HCT116 (cell line): ENCODE measurements around the gene XPNPEP2. TPM values are rescaled to one million over a fixed set of nuclear protein-coding genes. Genes with fewer than 3 reads are reported as not detected.

Experiments
- ATAC-seq: fragments of 200-7000 bp; cut with Tn5 transposase; 2 replicates; pipeline ENCODE4 v1.9.1; 2020; ENCODE audit warnings: mild to moderate bottlenecking, moderate library complexity
- BruUV-seq: library from RNA; stranded (reverse); fragments of 400-500 nt; replicated peaks from 2 replicates; lab custom pipeline; 2021; lab: Mats Ljungman, UMichigan
- CTCF ChIA-PET: fragments of 300-600 bp; sonication (Branson Sonifier 250); formaldehyde crosslinking; loops from one replicate; lab custom pipeline; 2021; ENCODE audit warnings: antibody characterized with exemption; lab: Charles Lee
- POLR2A ChIA-PET: fragments of 300-600, 350-600 bp; sonication (Branson Sonifier 250); formaldehyde crosslinking; loops from one replicate; lab custom pipeline; 2021; ENCODE audit warnings: antibody characterized with exemption; lab: Charles Lee
- RAD21 ChIA-PET, 2 experiments: fragments of 300-600 bp; sonication (Branson Sonifier 250); formaldehyde crosslinking; loops; one replicate each; lab custom pipeline; 2023; ENCODE audit warnings: low total read pairs in 2 of 2; ENCODE audit not compliant: uncharacterized antibody in 2 of 2, unreplicated experiment in 2 of 2, low non-redundant PET in 1 of 2; lab: Charles Lee
- DNase-seq: peaks from one replicate; pipeline ENCODE4 v3.0.0-alpha.2; 2010; ENCODE audit warnings: low read depth, low spot score
- H2AFZ ChIP-seq: fragments of 200-600 bp; shearing (Covaris generic), sonication (generic); 2 replicates; pipeline ENCODE4 v1.6.1; 2017; ENCODE audit warnings: low read depth, mixed run types, mixed read lengths, antibody characterized with exemption, low read length; ENCODE audit not compliant: poor library complexity, severe bottlenecking
- H3K27ac ChIP-seq: 2 replicates; pipeline ENCODE4 v1.5.1; 2012; ENCODE audit warnings: low read depth, low read length
- H3K27me3 ChIP-seq: fragments of 200-600 bp; sonication (generic); 2 replicates; pipeline ENCODE4 v1.6.1; 2016; ENCODE audit warnings: mixed run types, low read length, mixed read lengths; ENCODE audit not compliant: insufficient read depth
- H3K36me3 ChIP-seq, 2 experiments: fragments of 200-500 bp in 1 of 2; fragments of 200-600 bp in 1 of 2; sonication (Bioruptor generic) in 1 of 2; sonication (generic) in 1 of 2; 2 replicates each; pipeline versions ENCODE4 v1.5.1 to v1.6.1; 2014 to 2016; ENCODE audit warnings: low read length in 2 of 2, inconsistent platforms in 1 of 2, mixed read lengths in 1 of 2, mixed run types in 1 of 2; ENCODE audit not compliant: insufficient read depth in 2 of 2, control insufficient read depth in 1 of 2
- H3K4me1 ChIP-seq, 2 experiments: fragments of 200-600 bp in 1 of 2; sonication (generic) in 1 of 2; 2 replicates each; pipeline versions ENCODE4 v1.5.1 to v1.6.1; 2012 to 2017; ENCODE audit warnings: low read length in 2 of 2, inconsistent platforms in 1 of 2, mild to moderate bottlenecking in 1 of 2, mixed read lengths in 1 of 2, mixed run types in 1 of 2, moderate library complexity in 1 of 2; ENCODE audit not compliant: insufficient read depth in 2 of 2, control insufficient read depth in 1 of 2
- H3K4me2 ChIP-seq: fragments of 200-600 bp; sonication (generic); 2 replicates; pipeline ENCODE4 v1.6.1; 2017; ENCODE audit warnings: mixed run types, low read length, mixed read lengths
- H3K4me3 ChIP-seq, 2 experiments: fragments of 200-600 bp in 1 of 2; sonication (generic) in 1 of 2; replicated peaks in 1 of 2; 2 replicates each; pipeline ENCODE4 v1.5.1; 2011 to 2016; ENCODE audit warnings: low read length in 2 of 2, control low read depth in 1 of 2, low read depth in 1 of 2, mild to moderate bottlenecking in 1 of 2, mixed read lengths in 1 of 2, mixed run types in 1 of 2
- H3K79me2 ChIP-seq: fragments of 200-600 bp; sonication (generic); 2 replicates; pipeline ENCODE4 v1.6.1; 2017; ENCODE audit warnings: mild to moderate bottlenecking, mixed run types, low read length, moderate library complexity, mixed read lengths; ENCODE audit not compliant: insufficient read depth
- H3K9ac ChIP-seq: fragments of 200-600 bp; sonication (generic); 2 replicates; pipeline ENCODE4 v1.6.1; 2016; ENCODE audit warnings: low read length, mixed read lengths
- H3K9me2 ChIP-seq: fragments of 200-600 bp; sonication (generic), shearing (Covaris generic); 2 replicates; pipeline ENCODE4 v1.6.1; 2017; ENCODE audit warnings: mixed run types, mild to moderate bottlenecking, moderate library complexity; ENCODE audit not compliant: insufficient read depth
- H3K9me3 ChIP-seq, 2 experiments: fragments of 200-500 bp in 1 of 2; fragments of 200-600 bp in 1 of 2; sonication (Bioruptor generic) in 1 of 2; sonication (generic) in 1 of 2; 2 replicates each; pipeline ENCODE4 v1.6.1; 2014 to 2017; ENCODE audit warnings: low read length in 2 of 2, mixed read lengths in 2 of 2, inconsistent platforms in 1 of 2, low read depth in 1 of 2, mild to moderate bottlenecking in 1 of 2, mixed run types in 1 of 2, moderate library complexity in 1 of 2; ENCODE audit not compliant: control insufficient read depth in 1 of 2, insufficient read depth in 1 of 2
- H4K20me1 ChIP-seq: fragments of 200-600 bp; sonication (generic), shearing (Covaris generic); 2 replicates; pipeline ENCODE4 v1.6.1; 2017; ENCODE audit warnings: mixed run types, mild to moderate bottlenecking, moderate library complexity; ENCODE audit not compliant: insufficient read depth
- CEBPB ChIP-seq: IDR thresholded peaks from 2 replicates; pipeline ENCODE4 v1.6.1; 2012; ENCODE audit warnings: low read depth
- EGR1 ChIP-seq: IDR thresholded peaks from 2 replicates; pipeline ENCODE4 v1.6.1; 2012; ENCODE audit warnings: low read depth
- ELF1 ChIP-seq: IDR thresholded peaks from 2 replicates; pipeline ENCODE4 v1.6.1; 2012; ENCODE audit warnings: low read depth, borderline replicate concordance
- EZH2 ChIP-seq: fragments of 200-600 bp; sonication (generic); IDR thresholded peaks from 2 replicates; pipeline ENCODE4 v1.6.1; 2017; ENCODE audit warnings: antibody characterized with exemption, mixed run types
- JUND ChIP-seq: IDR thresholded peaks from 2 replicates; pipeline ENCODE4 v1.6.1; 2012
- POLR2A ChIP-seq: IDR thresholded peaks from 2 replicates; pipeline ENCODE4 v1.7.0; 2011; ENCODE audit warnings: borderline replicate concordance; ENCODE audit not compliant: insufficient read depth, insufficient read length; ENCODE audit errors: extremely low read depth
- POLR2AphosphoS5 ChIP-seq: IDR thresholded peaks from 2 replicates; pipeline ENCODE4 v1.6.1; 2011; ENCODE audit warnings: mild to moderate bottlenecking, low read depth, low read length, moderate library complexity
- RAD21 ChIP-seq: IDR thresholded peaks from 2 replicates; pipeline ENCODE4 v1.6.1; 2012; ENCODE audit warnings: low read depth, mild to moderate bottlenecking
- SRF ChIP-seq: IDR thresholded peaks from 2 replicates; pipeline ENCODE4 v1.6.1; 2012; ENCODE audit warnings: low read depth
- ZBTB33 ChIP-seq: IDR thresholded peaks from 2 replicates; pipeline ENCODE4 v1.6.1; 2011; ENCODE audit warnings: mild to moderate bottlenecking, low read length, moderate library complexity; ENCODE audit not compliant: insufficient replicate concordance; ENCODE audit errors: extremely low read depth
- ZFX ChIP-seq: fragments of 450-650 bp; IDR thresholded peaks from 2 replicates; pipeline ENCODE4 v1.6.1; 2017
- ZNF274 ChIP-seq: fragments of 200-500 bp; sonication (Bioruptor generic); IDR thresholded peaks from 2 replicates; pipeline ENCODE4 v1.6.1; 2014; ENCODE audit warnings: mild to moderate bottlenecking, low read depth, low read length, inconsistent platforms
- intact Hi-C: fragments of 100-400 bp; cut with micrococcal nuclease; formaldehyde crosslinking; loops from 2 replicates; pipeline ENCODE4 v1.10.0; 2022
- total RNA-seq: library from RNA; stranded (reverse); gene quantifications from one replicate; pipeline ENCODE4 v1.2.1, GENCODE V29; 2021; ENCODE audit not compliant: unreplicated experiment
- TF ChIP-seq, protein P1 (sequence below): IDR thresholded peaks from 2 replicates; pipeline ENCODE4 v1.6.1; 2012; ENCODE audit warnings: low read depth
- TF ChIP-seq, protein P2 (sequence below), 3 experiments: fragments of 200-600 bp in 1 of 3; sonication (generic) in 1 of 3; IDR thresholded peaks in 2 of 3; conservative IDR thresholded peaks in 1 of 3; 2 replicates each; pipeline ENCODE4 v1.5.1; 2012 to 2017; ENCODE audit warnings: low read depth in 2 of 3, low read length in 2 of 3, antibody characterized with exemption in 1 of 3, borderline replicate concordance in 1 of 3, control low read depth in 1 of 3, mild to moderate bottlenecking in 1 of 3, mixed read lengths in 1 of 3, mixed run types in 1 of 3, moderate library complexity in 1 of 3; ENCODE audit not compliant: insufficient read depth in 1 of 3

Gene XPNPEP2
- total RNA-seq, 1 experiment from 2014 or later: not detected

DNA sequence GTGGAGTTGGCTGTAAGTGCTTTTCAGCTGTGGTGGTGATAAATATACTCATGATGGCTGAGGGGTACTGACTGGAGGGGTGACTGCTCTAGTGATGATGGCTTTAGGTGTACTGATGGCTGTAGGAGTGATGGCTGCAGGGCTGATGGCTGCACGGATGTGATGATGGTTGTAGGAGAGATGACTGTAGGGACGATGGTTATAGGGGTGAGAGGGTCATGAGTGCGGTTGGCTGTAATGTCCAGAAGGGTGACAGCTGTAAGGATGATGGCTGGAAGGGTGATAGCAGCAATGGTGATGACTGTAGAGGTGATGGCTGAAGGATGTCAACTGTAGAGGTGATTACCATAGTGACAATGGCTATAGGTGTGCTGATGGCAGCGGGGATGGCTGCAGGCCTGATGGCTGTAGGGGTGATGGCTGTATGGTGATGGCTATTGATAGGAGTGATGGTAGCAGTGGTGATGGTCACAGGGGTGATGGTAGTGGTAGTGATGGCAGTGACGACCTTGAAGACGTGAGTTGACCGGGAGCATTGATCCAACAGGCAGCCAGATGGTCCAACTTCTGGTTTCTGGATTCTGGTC lies 40.4 kb downstream of the XPNPEP2 start:
- Histone ChIP-seq H3K27ac (no peak overlapping the region), H3K4me2 (no peak overlapping the region), H3K36me3 (no peaks in the 10 kb centered on the region), H3K27me3 (no peaks in the 10 kb centered on the region), H3K9me2 (no peaks in the 10 kb centered on the region), H3K4me3 (no peak overlapping the region), H2AFZ (no peak overlapping the region), H3K9ac (no peak overlapping the region), H3K4me1 (no peaks in the 10 kb centered on the region), H4K20me1 (no peaks in the 10 kb centered on the region), H3K79me2 (no peaks in the 10 kb centered on the region), H3K9me3 (no peaks in the 10 kb centered on the region)
- DNase-seq: no peak
- RAD21 ChIA-PET: no interaction called here
- TF ChIP-seq EGR1: no peak
- BruUV-seq: no TSS peak
- intact Hi-C loops: no loop called here
- POLR2A ChIA-PET: no interaction called here
- no peak for ATAC-seq
- CTCF ChIA-PET: no interaction called here

- Histone ChIP-seq H2AFZ (no peak within 1 kb of the TSS), H3K36me3 (no peaks in the 10 kb centered on the region), H3K9ac (no peak within 1 kb of the TSS), H3K27me3 (no peaks in the 10 kb centered on the region), H4K20me1 (no peaks in the 10 kb centered on the region), H3K4me1 (no peaks in the 10 kb centered on the region), H3K79me2 (no peaks in the 10 kb centered on the region), H3K9me3 (no peaks in the 10 kb centered on the region), H3K27ac (no peak within 1 kb of the TSS), H3K4me2 (no peak within 1 kb of the TSS), H3K9me2 (no peaks in the 10 kb centered on the region), H3K4me3 (no peak within 1 kb of the TSS)
- BruUV-seq: no TSS peak
- ATAC-seq: no peak
- ChIA-PET POLR2A (no interaction called here), CTCF (no interaction called here), RAD21 (no interaction called here)
- intact Hi-C loops: no loop called here
- no peak for DNase-seq
- no peak for TF ChIP-seq ZBTB33
- no peak for TF ChIP-seq JUND
- TF ChIP-seq ELF1: no peak
- TF ChIP-seq SRF: no peak
- no peak for TF ChIP-seq EGR1
- TF ChIP-seq ZFX: no peak
- TF ChIP-seq, protein P1, sequence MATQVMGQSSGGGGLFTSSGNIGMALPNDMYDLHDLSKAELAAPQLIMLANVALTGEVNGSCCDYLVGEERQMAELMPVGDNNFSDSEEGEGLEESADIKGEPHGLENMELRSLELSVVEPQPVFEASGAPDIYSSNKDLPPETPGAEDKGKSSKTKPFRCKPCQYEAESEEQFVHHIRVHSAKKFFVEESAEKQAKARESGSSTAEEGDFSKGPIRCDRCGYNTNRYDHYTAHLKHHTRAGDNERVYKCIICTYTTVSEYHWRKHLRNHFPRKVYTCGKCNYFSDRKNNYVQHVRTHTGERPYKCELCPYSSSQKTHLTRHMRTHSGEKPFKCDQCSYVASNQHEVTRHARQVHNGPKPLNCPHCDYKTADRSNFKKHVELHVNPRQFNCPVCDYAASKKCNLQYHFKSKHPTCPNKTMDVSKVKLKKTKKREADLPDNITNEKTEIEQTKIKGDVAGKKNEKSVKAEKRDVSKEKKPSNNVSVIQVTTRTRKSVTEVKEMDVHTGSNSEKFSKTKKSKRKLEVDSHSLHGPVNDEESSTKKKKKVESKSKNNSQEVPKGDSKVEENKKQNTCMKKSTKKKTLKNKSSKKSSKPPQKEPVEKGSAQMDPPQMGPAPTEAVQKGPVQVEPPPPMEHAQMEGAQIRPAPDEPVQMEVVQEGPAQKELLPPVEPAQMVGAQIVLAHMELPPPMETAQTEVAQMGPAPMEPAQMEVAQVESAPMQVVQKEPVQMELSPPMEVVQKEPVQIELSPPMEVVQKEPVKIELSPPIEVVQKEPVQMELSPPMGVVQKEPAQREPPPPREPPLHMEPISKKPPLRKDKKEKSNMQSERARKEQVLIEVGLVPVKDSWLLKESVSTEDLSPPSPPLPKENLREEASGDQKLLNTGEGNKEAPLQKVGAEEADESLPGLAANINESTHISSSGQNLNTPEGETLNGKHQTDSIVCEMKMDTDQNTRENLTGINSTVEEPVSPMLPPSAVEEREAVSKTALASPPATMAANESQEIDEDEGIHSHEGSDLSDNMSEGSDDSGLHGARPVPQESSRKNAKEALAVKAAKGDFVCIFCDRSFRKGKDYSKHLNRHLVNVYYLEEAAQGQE: no peak
- no peak for TF ChIP-seq CEBPB
- no peak for TF ChIP-seq EZH2
- no peak for TF ChIP-seq POLR2A
- TF ChIP-seq, protein P2, sequence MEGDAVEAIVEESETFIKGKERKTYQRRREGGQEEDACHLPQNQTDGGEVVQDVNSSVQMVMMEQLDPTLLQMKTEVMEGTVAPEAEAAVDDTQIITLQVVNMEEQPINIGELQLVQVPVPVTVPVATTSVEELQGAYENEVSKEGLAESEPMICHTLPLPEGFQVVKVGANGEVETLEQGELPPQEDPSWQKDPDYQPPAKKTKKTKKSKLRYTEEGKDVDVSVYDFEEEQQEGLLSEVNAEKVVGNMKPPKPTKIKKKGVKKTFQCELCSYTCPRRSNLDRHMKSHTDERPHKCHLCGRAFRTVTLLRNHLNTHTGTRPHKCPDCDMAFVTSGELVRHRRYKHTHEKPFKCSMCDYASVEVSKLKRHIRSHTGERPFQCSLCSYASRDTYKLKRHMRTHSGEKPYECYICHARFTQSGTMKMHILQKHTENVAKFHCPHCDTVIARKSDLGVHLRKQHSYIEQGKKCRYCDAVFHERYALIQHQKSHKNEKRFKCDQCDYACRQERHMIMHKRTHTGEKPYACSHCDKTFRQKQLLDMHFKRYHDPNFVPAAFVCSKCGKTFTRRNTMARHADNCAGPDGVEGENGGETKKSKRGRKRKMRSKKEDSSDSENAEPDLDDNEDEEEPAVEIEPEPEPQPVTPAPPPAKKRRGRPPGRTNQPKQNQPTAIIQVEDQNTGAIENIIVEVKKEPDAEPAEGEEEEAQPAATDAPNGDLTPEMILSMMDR (IDR thresholded peaks at IDR 0.05 in 2 of 3, conservative IDR thresholded peaks at IDR 0.05 in 1 of 3; ENCODE audit: borderline replicate concordance in 1 of 3, insufficient read depth in 1 of 3, low read depth in 2 of 3, low read length in 2 of 3): no peak
- TF ChIP-seq RAD21: no peak
- TF ChIP-seq ZNF274: no peak
- no peak for TF ChIP-seq POLR2AphosphoS5
Measured at GRCh38 chrX:129779747-129780146, 41.0 kb downstream of the XPNPEP2 start, which contains the start of gene SASH3. Gene SASH3, plus strand, starts transcription at chrX:129779949. Its CDS starts 149 bp downstream, at chrX:129780098.
